OCI-M2 (cell line): ENCODE data around the gene SCIN.
"Not testable (repeated sequence)": the region's sequence is repeated elsewhere in the genome, so short reads cannot be mapped to it uniquely, and the experiment has no call there.

Source experiments
- DNase-seq: peaks from one replicate; lab custom pipeline; 2025; ENCODE audit not compliant: unreplicated experiment; lab: John Stamatoyannopoulos, UW

Gene SCIN

DNA sequence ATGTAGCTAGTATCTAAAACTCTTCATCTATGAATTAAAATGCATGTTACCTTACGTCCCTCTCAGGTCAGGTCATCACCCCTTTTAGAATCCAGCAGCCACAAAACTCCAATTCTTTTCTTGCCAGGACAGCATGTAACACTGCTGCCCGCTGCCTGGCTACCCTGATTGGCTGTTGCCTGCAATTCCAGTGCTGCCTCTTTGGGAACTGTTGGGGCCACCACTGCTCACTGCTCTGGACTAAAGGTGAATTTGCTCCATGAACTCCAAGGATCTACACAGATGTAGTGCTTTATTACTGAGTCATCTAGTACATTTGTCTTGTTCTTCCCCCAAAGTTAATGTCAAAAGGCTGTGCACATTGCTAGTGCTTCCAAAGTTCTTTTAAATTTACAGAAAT is 40.4 kb downstream of the SCIN start:
- no peak for DNase-seq

DNA sequence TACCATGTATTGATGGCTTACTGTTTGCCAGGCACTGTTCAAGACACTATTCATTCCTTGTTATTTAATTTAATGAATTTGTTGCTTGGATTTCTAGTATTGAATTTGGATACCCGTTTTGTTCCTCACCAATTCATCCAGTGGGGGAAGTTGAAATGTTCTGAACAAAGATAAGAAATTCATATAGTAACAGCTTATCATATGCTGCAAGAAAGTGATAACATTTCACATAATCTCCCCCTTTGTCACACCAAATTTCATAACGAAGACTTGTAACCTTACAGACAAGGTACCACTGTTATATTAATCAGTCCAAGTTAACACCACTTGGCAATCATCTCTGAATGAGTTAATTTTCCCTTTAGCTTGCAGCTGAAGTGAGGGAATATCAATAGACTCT is 42.1 kb downstream of the SCIN start:
- no peak for DNase-seq

DNA sequence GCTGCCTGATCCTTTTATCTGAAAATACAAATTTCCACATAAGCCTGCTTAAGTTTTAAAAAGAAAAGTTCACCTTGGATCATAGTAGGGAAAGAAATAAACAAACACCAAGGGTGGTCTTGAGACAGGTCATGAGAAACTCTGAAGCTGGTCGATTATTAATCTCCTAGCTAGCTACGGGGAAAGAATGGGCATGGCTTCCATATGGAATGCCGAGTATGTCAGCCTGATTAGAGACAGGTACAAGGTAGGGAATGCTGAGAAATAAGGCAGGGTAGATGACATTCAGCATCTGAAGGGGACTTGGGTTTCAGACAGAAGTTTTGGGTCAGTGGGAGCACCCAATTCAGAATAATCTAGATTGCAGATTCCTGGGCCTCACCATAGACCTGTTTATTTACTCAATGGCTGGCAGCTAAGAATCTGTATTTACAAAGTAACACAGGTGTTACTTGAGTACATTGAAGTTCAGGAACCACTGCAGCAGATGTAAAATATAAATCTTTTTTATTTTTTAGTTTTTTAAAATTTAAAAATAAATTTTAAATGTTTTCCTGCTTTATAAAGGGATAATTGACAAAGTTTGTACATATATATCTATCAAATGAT is 49.0 kb downstream of the SCIN start:
- no peak for DNase-seq

DNA sequence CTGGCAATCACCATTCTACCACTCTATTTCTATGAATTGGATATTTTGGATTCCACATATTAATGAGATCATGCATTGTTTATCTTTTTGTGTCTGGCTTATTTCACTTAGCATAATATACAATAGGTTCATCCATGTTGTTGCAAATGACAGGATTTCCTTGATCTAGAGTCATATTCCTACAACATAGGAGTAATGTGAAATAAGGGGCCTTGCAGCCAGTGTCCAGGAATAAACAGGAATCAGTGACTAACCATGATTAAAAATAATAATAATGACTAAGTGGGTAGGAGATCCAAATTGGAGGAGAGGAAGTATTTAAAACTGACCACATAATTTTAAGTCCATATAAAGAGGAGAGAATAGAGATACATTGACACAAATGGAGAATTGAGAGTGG is 49.9 kb downstream of the SCIN start:
- no peak for DNase-seq

DNA sequence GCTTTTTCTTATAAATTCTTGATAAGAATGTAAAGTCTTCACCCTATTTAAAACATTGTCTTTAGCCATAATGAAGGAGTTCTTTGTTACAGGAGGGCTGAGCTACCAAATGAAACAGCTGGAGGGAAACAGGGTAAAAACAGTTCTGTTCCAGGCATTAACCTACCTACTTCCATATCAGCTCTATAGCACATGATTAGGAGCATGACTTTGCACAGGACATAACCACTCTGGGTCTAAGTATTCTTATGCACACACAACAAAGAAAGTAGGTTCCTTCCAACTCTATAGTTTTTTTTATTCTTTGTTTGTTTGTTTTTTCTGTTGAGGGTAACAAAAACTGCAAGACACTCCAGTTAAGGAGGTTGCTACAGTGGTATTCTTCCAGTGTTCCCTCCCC is 52.7 kb downstream of the SCIN start:
- no peak for DNase-seq

DNA sequence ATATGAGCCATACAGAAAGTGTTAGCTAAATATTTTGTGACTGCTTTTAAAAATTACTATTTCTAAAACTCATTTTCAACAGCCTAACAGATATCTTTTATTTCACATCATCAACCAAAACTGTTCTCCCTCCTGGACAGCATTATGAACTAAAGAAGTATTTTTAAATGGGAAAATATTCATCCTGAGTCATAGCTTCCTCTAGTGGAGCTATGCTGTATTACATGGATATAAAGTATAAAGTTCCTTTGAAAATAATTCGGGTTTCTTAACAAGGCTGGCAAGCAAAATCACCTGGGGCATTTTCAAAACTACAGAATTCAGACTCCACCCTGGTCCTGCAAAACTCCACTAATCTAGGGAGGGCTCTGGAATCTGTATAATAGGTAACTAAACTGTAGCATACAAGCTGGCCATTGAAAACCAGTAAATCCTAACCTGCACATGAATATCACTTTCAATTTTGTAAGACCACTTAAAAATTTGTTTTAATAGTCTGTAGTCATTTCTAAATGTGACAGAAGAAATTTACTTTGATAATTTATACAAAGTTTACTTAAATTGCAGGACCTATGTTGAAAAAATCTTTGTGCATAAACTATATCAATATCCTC is 53.5 kb downstream of the SCIN start:
- DNase-seq, result no peak

DNA sequence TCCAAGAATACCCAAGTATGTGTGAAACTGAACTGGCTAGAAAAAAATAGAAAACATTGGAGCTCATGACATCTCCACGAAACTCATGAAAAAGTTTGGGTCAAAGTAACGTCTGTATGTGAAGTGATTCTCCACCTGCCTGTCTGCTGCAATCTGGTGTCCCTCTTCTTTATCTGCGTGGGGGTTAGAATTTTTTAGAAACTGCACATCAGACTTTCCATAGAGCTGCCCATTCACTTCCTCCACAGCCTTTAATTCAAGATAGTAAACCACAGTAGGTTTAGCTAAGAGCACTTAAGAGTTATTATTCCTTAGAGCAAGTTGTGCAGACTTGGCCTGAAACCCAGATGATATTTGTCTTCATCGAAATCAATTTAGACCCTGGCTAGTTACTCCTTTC is 55.3 kb downstream of the SCIN start:
- no peak for DNase-seq

DNA sequence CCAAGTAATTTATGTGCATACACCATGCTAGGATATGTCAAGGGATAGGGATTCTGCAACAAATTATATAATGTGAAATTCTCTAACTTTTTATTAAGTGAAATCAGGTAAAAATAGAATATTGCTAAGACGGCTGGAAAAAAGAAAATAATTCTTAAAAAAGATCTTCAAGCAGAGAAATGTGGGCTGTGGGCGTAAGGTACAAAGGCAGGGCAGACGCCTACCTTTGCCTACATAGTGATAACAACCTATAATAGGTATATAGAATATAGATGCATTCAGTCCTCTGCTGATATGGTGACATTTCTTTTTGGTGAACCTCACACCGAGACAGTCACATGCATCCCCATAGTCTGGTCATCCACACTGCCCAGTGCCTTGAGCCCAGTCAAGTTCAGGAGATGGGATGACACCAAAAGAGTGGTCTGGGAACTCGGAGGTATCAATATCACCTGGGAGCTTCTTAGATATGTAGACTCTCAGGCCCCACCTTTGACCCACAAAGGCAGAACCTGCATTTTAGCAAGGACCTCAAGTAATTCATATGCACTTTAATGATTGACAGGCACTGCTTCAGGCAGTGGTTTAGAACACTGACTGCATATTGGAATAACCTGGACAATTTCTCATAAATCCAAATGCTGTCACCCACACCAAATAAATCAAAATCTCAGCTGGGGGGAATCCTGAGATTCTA is 59.4 kb downstream of the SCIN start:
- no peak for DNase-seq

DNA sequence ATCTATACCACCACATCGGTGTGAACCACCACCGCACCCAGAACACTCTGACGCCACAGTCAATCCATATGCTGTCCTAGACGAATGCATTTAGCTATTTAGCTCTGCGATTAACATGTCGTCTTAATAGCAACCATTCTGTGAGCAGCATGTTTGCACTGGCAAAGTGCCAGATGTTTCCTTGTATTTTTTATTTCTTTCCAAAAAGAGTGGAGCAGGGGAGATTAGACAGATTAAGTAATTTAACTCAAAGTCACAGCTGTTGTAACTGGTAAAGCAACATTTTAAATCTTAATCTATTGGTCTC is 59.9 kb downstream of the SCIN start:
- no peak for DNase-seq

DNA sequence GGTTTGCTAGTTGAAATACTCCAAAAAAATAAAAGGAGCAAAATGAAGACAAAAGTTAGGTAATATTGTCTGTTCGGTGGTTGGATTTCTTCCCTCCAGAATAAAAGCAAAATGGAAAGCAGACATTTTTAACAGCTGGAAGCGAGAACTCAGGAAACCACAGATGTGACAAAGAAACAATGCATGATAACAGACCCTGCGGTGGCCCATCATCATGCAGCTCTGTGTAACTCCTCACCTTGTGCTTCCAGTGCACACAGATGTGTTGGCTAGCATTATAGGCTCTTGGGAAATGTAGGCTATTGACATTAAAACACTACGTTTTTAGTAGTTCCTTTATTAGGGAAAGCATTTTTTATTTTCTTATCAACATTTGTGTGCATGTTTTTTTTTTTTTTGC is 63.1 kb downstream of the SCIN start:
- no peak for DNase-seq

DNA sequence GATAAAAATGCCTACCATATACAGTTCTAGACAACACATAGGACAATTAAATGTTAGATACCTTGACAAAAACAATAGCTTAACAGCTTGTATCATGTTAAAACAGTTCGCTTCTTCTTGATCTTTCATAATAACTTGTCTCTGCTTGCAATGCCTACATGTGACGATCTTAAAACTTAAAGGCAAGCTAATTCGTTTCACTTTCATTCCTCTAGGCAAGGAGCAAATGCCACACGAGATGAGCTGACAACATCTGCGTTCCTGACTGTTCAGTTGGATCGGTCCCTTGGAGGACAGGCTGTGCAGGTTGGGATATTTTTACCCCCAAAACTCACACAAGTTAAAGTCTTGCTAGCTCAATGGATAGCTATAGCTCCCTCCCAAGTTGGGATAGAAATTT is 65.3 kb downstream of the SCIN start:
- DNase-seq, result no peak

DNA sequence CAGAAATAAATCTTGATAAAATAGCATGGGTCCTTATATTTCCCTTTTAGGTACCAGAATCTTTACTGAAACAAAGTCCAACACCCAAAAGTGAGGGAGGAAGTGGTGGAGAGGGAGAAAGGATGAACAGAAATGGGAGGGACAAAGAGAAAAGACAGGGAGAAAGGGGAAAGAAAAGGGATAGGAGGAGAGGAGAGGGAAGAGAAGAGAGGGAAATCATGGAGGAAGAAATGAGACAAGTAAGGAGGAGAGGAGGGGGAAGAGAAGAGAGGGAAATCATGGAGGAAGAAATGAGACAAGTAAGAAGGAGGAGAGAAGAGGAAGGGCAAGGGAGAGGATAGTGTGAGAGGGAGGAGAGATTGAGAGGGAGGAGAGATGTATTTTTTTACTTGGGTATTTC is 66.8 kb downstream of the SCIN start:
- DNase-seq, result no peak

DNA sequence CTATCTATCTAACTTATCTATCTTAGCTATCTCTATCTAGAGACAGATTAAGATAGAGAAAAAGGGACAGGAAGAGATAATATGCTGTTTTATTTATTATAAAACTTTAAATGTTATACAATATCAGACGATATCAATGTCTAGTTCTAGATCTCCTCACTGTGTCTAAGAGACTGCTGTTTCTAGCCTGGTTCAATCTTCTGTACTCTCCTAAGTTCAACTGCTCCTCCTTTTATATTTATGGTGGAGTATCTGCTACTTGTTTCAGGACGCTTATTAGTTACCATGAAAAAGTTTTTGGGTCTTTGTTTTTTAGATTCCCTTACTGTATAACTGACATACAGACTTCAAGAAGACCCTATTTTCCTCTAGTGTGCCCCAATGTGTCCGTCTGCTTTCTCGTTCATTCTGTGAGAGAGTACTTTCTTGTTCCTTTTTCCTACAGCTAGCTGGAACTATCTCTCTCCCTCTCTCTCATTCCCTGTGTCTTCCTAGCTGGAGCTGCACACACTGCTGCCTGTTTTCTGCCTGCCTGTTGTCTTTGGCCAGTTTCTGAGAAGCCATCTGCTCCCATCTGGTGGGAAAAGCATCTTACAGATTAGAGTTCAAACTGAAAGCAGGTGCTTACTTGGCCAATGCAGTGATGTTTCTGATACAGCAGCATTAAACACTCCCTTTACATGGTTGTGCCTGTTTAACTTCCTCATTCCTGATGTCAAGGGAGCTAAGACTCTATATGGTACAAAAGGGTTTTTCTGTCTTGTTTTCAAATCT is 67.5 kb downstream of the SCIN start:
- DNase-seq, result no peak

DNA sequence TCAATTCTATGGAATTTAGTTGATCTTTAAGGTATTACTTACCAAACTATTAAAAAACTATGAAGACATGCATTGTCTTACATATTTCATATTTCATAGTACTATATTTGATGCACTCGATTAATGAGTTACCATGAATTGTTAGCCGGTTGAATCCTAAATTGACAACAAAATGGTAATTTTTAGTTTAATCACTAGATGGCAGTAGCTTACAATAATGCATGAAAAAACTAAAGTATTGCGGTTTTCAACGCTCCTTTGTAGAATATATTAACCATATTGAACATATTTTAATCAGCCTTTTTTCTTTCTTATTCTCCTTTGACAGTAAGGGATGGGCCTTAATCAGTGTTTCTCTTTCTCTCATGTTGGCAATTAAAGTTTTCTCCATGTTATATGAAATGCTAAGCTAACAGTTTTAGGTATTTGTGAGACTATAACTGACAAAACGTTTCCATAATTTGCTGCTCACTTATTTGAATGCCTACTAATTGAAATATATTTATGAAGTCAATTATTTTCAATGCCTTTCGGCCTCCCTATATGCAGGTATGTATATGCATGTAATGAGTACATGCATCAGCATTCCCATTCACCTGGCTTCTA is 68.4 kb downstream of the SCIN start:
- DNase-seq, result peak; percentile 9

DNA sequence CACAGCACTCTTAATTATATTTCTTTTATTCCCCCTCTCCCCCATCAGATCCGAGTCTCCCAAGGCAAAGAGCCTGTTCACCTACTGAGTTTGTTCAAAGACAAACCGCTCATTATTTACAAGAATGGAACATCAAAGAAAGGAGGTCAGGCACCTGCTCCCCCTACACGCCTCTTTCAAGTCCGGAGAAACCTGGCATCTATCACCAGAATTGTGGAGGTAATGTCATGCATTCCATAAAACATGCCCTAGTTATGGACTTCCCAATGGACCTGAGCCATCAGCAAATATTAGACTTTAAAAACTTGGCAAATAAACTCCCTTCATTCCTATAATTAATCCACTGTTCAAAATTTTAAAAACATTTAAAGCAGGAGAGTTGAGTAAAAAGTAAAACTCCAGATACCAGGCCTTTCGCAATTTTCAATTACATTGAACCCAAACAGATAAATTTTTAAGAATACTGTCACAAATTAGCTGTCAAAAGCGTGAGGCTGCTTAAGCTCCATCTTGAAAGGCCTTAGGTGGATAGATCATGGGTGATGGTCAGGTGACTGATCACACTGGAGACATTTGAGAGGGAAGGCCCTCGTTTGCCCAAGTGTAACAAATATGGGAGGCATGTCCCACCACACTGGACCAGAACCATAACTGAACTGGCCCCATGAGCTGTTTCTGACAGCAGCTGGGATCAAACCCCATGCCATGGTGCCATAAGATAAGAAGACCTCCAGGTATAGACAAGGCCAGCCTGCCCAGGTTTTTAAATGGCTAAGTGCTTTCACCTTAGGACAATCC is 70.0 kb downstream of the SCIN start:
- DNase-seq, result no peak

DNA sequence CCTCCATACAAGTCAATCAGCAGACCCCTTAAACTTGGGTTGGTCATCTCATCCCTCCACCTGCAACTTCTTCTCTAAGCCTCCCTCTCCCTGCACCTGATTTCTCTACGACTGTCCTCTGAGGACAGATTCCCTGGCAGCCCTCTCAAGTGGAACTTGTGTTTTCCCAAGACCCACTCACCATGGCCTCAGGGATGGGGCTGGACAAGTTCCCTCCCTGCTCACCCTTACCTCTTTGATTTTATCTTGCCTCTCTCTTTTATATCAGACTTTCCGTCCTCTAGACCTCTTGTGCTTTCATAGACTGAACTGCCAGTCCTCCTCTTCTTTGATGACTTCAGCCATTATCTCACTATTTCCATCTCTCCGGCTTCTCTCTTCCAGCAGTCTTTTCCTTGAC is 70.7 kb downstream of the SCIN start:
- DNase-seq, result no peak

DNA sequence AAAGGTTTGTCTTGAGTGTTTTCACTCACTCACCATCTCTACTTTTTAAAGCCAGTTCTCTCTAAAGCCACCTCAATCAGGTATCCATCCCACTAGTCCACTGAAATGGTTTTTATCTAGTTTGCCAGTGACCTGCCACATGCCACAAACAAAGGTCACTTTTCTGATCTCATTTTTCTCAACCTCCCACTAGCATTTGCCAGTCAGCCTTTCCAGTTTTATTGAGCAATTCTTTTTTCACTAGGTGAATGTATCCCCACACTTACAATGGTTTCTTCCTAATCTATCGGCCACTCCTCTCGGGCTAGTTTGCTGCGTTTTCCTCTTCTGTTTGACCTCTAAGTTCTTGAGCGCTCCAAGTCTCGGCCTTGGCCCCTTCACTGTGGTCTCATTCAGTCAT is 72.0 kb downstream of the SCIN start:
- DNase-seq, result no peak

DNA sequence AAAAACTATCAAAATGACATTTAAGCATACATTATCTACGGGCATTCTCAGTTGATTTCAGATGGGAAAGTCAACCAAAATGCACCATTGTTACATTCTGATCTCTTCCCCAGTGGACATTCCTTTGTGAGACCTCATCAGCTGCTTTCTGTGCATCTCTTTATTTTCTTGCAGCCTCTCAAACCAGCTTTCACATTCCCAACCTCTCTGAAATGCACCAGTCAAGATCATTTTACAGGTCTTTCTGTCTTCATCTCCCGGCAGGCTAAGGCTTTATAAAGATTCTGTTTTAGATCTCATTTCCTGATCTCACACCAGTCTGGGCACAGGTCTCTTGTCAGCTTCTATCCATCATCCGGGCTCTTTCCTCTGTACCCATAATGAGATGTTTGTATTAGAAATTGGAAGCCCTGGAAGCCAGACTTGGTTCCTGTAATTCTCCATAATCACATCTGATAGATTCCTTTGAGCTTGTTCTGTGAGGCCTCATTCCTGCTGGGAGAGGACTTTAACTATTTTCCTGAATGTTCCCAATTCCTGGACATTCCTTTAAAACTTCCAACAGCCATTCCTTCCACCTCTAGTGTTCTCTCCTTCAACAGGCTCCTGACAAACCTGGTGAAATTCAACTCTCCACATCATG is 72.6 kb downstream of the SCIN start:
- DNase-seq, result no peak

DNA sequence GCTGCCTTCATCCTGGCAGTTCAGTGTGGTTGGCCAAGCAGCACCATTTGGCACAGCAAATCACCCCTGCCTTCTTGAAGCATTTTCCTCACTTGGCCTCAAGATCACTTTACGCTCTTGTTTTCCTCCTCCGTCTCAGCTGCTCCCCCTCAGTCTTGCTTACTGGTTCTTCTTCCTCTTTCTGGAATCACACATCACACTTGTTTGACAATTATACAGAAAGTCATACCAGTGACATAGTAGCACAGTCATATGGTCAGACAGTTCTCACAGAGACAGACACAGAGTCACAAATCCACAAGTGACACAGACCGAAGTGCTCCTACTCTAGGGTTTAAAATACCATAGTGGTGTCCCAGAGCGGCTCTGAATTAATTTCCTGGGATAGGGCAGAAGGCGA is 73.1 kb downstream of the SCIN start:
- no peak for DNase-seq

DNA sequence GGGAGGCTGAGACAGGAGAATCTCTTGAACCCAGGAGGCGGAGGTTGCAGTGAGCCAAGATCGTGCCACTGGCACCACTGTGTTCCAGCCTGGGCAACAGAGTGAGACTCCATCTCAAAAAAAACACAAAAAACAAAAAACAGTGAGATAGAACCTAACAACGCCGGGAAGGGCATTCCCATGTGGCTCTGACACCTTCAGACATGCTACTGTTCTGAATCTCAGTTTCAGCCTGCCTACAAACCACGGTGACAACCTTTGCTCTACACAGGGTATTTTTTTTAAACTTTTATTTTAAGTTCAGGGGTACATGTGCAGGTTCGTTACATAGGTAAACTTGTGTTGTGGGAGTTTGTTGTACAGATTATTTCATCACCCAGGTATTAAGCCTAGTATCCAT is 74.7 kb downstream of the SCIN start:
- not testable (repeated sequence) for DNase-seq

DNA sequence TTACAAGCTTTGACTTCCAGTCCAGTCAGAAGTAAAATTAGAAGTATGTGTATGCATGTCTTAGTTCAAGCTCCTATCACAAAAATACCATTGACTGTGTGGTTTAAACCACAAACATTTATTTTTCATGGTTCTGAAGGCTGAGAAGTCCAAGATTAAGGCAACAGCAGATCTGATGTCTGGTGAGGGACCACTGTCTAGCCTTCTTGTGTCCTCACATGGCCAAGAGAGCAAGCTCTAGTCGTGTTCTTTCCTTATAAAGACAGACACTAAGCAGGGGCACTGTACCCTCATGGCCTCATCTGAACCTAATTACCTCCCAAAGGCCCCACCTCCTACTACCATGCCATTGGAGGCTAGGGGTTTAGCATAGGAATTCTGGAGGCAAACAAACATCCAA is 75.6 kb downstream of the SCIN start:
- no peak for DNase-seq
